GM12878 (cell line): ENCODE data around the gene NAP1L1. TPM values are rescaled to one million over a fixed set of nuclear protein-coding genes. Genes with fewer than 3 reads are reported as not detected.
A peak's percentile ranks its signal among the peaks of the same experiment; 100 is the strongest.

Experiments used
- ATAC-seq: fragments of 200-7000 bp; cut with Tn5 transposase; 3 replicates; pipeline ENCODE4 v1.9.1; 2020; ENCODE audit warnings: mild to moderate bottlenecking, moderate library complexity
- BruUV-seq: library from RNA; stranded (reverse); fragments of 400-500 nt; replicated peaks from 2 replicates; lab custom pipeline; 2021; lab: Mats Ljungman, UMichigan
- CTCF ChIA-PET: fragments of 300-600 bp; sonication (Branson Sonifier 250); formaldehyde crosslinking; extraction: SDS; loops from one replicate; lab custom pipeline; 2021; ENCODE audit warnings: inconsistent platforms; lab: Yijun Ruan, JAX
- POLR2A ChIA-PET: fragments of 350-600 bp; formaldehyde crosslinking; extraction: SDS; loops from one replicate; lab custom pipeline; 2021; ENCODE audit warnings: inconsistent platforms; lab: Charles Lee
- RAD21 ChIA-PET: fragments of 300-600 bp; sonication (Branson Sonifier 250); formaldehyde crosslinking; loops from one replicate; lab custom pipeline; 2023; ENCODE audit warnings: antibody characterized with exemption; ENCODE audit not compliant: unreplicated experiment; lab: Charles Lee
- SMC1A ChIA-PET: fragments of 300-600 bp; sonication (Branson Sonifier 250); formaldehyde crosslinking; loops from one replicate; lab custom pipeline; 2023; ENCODE audit not compliant: unreplicated experiment, uncharacterized antibody; lab: Charles Lee
- DNase-seq: peaks from one replicate; pipeline ENCODE4 v3.0.0-alpha.2; 2011; ENCODE audit warnings: low read depth, low spot score
- FAIRE-seq: peaks from 3 replicates; lab custom pipeline; 2011; peaks lifted over from hg19 to GRCh38; lab: Jason Lieb, UNC
- H2AFZ ChIP-seq: 2 replicates; pipeline ENCODE4 v1.6.0; 2011; ENCODE audit warnings: low read depth, low read length, control low read depth; ENCODE audit not compliant: control insufficient read depth
- H3K27ac ChIP-seq: 2 replicates; pipeline ENCODE4 v1.5.1; 2011; ENCODE audit warnings: control low read depth; ENCODE audit not compliant: control insufficient read depth, insufficient read depth
- H3K27me3 ChIP-seq, 2 experiments: replicated peaks in 1 of 2; 2 replicates each; pipeline versions ENCODE4 v1.6.0 to v1.6.1; 2011; ENCODE audit warnings: low read length in 1 of 2; ENCODE audit not compliant: control insufficient read depth in 2 of 2, insufficient read depth in 2 of 2
- H3K36me3 ChIP-seq, 2 experiments: 2 replicates each; pipeline ENCODE4 v1.5.1; 2011; ENCODE audit warnings: low read length in 1 of 2; ENCODE audit not compliant: control insufficient read depth in 2 of 2, insufficient read depth in 2 of 2
- H3K4me1 ChIP-seq: 2 replicates; pipeline ENCODE4 v1.6.1; 2011; ENCODE audit warnings: mild to moderate bottlenecking, low read length, moderate library complexity, mixed read lengths; ENCODE audit not compliant: control insufficient read depth, insufficient read depth
- H3K4me2 ChIP-seq: 2 replicates; pipeline ENCODE4 v1.6.0; 2011; ENCODE audit warnings: control low read depth; ENCODE audit not compliant: control insufficient read depth, insufficient read depth
- H3K4me3 ChIP-seq: fragments of 200-600 bp; sonication (generic); 2 replicates; pipeline ENCODE4 v1.5.1; 2016
- H3K79me2 ChIP-seq: 2 replicates; pipeline ENCODE4 v1.6.0; 2011; ENCODE audit warnings: low read length; ENCODE audit not compliant: control insufficient read depth, insufficient read depth
- H3K9ac ChIP-seq: 2 replicates; pipeline ENCODE4 v1.8.0; 2011; ENCODE audit warnings: low read length, control low read depth, mixed read lengths; ENCODE audit not compliant: control insufficient read depth, insufficient read depth
- H3K9me3 ChIP-seq: replicated peaks from 3 replicates; pipeline ENCODE4 v1.5.1; 2011; ENCODE audit warnings: mild to moderate bottlenecking, low read length; ENCODE audit not compliant: control insufficient read depth, insufficient read depth
- H4K20me1 ChIP-seq: 2 replicates; pipeline ENCODE4 v1.6.0; 2011; ENCODE audit not compliant: control insufficient read depth, insufficient read depth
- CBX5 ChIP-seq: sonication (generic); IDR thresholded peaks from 2 replicates; pipeline ENCODE4 v1.6.1; 2016; ENCODE audit warnings: low read depth, moderate library complexity, mild to moderate bottlenecking, inconsistent platforms
- CHD4 ChIP-seq: fragments of 200-600 bp; sonication (generic); IDR thresholded peaks from 2 replicates; pipeline ENCODE4 v1.6.1; 2016; ENCODE audit warnings: mild to moderate bottlenecking
- ESRRA ChIP-seq: IDR thresholded peaks from 2 replicates; pipeline ENCODE4 v1.6.1; 2012; ENCODE audit warnings: mild to moderate bottlenecking, low read length, improper control_type of control experiment
- JUNB ChIP-seq: IDR thresholded peaks from 2 replicates; pipeline ENCODE4 v1.6.1; 2016; ENCODE audit warnings: antibody characterized with exemption, mild to moderate bottlenecking
- NFIC ChIP-seq: IDR thresholded peaks from 2 replicates; pipeline ENCODE4 v1.6.1; 2012; ENCODE audit warnings: low read depth, mild to moderate bottlenecking, inconsistent platforms, low read length, moderate library complexity
- NFXL1 ChIP-seq: fragments of 450-650 bp; IDR thresholded peaks from 2 replicates; pipeline ENCODE4 v1.6.1; 2017; ENCODE audit warnings: antibody characterized with exemption, mild to moderate bottlenecking, borderline replicate concordance
- RCOR1 ChIP-seq: conservative IDR thresholded peaks from 2 replicates; pipeline ENCODE4 v1.6.1; 2012; ENCODE audit warnings: low read depth, low read length, improper control_type of control experiment
- SREBF1 ChIP-seq: IDR thresholded peaks from 2 replicates; pipeline ENCODE4 v1.6.1; 2012; ENCODE audit warnings: mild to moderate bottlenecking, low read length
- TAF1 ChIP-seq: IDR thresholded peaks from 2 replicates; pipeline ENCODE4 v1.6.1; 2011; ENCODE audit warnings: mild to moderate bottlenecking, low read depth, low read length, borderline replicate concordance
- ZZZ3 ChIP-seq: IDR thresholded peaks from 2 replicates; pipeline ENCODE4 v1.6.1; 2011; ENCODE audit warnings: low read depth; ENCODE audit not compliant: control insufficient read depth, insufficient read length
- WGBS: methylation state at CpG from one replicate; pipeline ENCODE4 v1.1.6; 2016; ENCODE audit warnings: low lambda C conversion rate; ENCODE audit not compliant: insufficient replicate concordance, insufficient coverage; ENCODE audit errors: missing lambda C conversion rate; 5-methylcytosine and 5-hydroxymethylcytosine counted together
- in situ Hi-C: fragments of 300-500 bp; cut with MboI; formaldehyde crosslinking; loops from 9 replicates; pipeline ENCODE4 v1.14.3; 2018; ENCODE audit warnings: mixed read lengths
- intact Hi-C: fragments of 100-400 bp; cut with micrococcal nuclease; formaldehyde crosslinking; loops from one replicate; pipeline ENCODE4 v1.14.2; 2022; ENCODE audit not compliant: unreplicated experiment
- polyA plus RNA-seq, 11 experiments: library from polyadenylated mRNA; depleted of rRNA in 4 of 11; unstranded in 6 of 11; stranded (reverse) in 5 of 11; fragments of >200 nt; fragmentation: Nextera tagmentation in 4 of 11; fragmentation: Illumina TruSeq in 1 of 11; extraction: Ambion mirVana in 4 of 11; extraction: Trizol in 1 of 11; gene quantifications; 1 replicate in 1 of 11; 2 replicates in 10 of 11; pipeline versions ENCODE4 v1.2.1 to v1.2.3, GENCODE V29; 2011 to 2016; ENCODE audit warnings: inconsistent platforms in 2 of 11, missing spikeins in 2 of 11, low read depth in 1 of 11
- total RNA-seq, 4 experiments: library from RNA; depleted of rRNA in 3 of 4; stranded (reverse); fragments of >200 nt in 3 of 4; fragmentation: Illumina TruSeq in 1 of 4; extraction: Trizol in 1 of 4; gene quantifications; 2 replicates each; pipeline versions ENCODE4 v1.2.1 to v1.2.3, GENCODE V29; 2013 to 2021

NAP1L1 gene
- total and polyA plus RNA-seq, 10 of the 15 experiments (the other 5 are each of a cell fraction or from before 2014, with no cell fraction given), result 256 to 1,036 (median 536) TPM

- in situ Hi-C loops (loop anchor here (5.0 kb wide), 1 partner anchor 485 kb away; the partner anchor contains the start of gene OSBPL8), intact Hi-C loops (no loop called here)
- no TSS peak for BruUV-seq
- no peak overlapping the region for H3K27ac ChIP-seq
- H3K9ac ChIP-seq, result no peak overlapping the region
- no peak for FAIRE-seq
- no peak for ATAC-seq
- ChIA-PET CTCF (interaction anchor here (0.6 to 1.4 kb wide), 4 partner anchors 8 to 275 kb away, joined by 3 read pairs; no protein-coding TSS in a partner anchor), RAD21 (interaction anchor here (2.2 kb wide), 1 partner anchor 9 kb away, joined by 5 read pairs; no protein-coding TSS in a partner anchor), POLR2A (interaction anchor here (0.6 to 0.7 kb wide), 2 partner anchors 152 to 327 kb away, joined by 3 to 4 read pairs; no protein-coding TSS in a partner anchor), SMC1A (interaction anchor here (0.6 to 1.6 kb wide), 3 partner anchors 8 to 273 kb away, joined by 3 to 6 read pairs (median 3); no protein-coding TSS in a partner anchor)
- no peak overlapping the region for H2AFZ ChIP-seq
- peaks cover 97% of the 10 kb centered on the region for H3K79me2 ChIP-seq
- WGBS, result 92% methylated on average over 3 of the region's 3 CpGs
- no peak overlapping the region for H3K4me3 ChIP-seq
- peaks cover 4% of the 10 kb centered on the region; the same call in 1 of the 2 replicates for H3K4me1 ChIP-seq
- peaks cover 0 to 9% of the 10 kb centered on the region in 2 experiments for H3K36me3 ChIP-seq
- H4K20me1 ChIP-seq, result no peaks in the 10 kb centered on the region; the same call in 1 of the 2 replicates
- TF ChIP-seq ZZZ3, result no peak
- peak; percentile 61; the same call in 1 of the 2 replicates for TF ChIP-seq CBX5
- no peaks in the 10 kb centered on the region for H3K27me3 ChIP-seq
- H3K9me3 ChIP-seq, result no peaks in the 10 kb centered on the region; the same call in 1 of the 3 replicates
- no peak overlapping the region for H3K4me2 ChIP-seq
- no peak for DNase-seq
Observed at GRCh38 chr12:76072568-76072967, 11.9 kb downstream of the NAP1L1 start.

DNA sequence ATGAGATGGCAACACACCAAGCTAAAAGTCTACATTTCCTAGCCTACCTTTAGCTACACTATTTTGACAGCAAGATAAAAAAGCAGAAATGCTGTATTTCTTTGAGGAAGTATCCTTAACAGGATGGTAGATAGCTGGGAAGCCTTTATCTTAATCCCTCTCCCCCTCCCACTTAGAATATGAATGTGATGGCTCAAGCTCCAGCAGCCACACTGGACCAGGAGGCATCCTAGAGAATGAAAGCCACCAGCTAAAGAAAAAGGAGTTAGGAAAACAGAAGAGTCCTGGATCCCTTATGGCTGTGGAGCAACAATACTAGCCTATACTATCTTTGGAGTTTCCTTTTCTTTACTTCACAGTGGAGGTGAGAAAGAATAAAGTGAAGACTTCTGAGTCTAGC is 15.1 kb downstream of the NAP1L1 start:
- Histone ChIP-seq H4K20me1 (no peaks in the 10 kb centered on the region; the same call in 1 of the 2 replicates), H3K4me1 (no peaks in the 10 kb centered on the region; the same call in 1 of the 2 replicates), H3K9me3 (peaks cover 10% of the 10 kb centered on the region), H3K27me3 (no peaks in the 10 kb centered on the region), H3K27ac (no peak overlapping the region), H3K36me3 (peaks cover 0 to 26% of the 10 kb centered on the region in 2 experiments), H2AFZ (no peak overlapping the region), H3K79me2 (peaks cover 88% of the 10 kb centered on the region), H3K9ac (no peak overlapping the region), H3K4me2 (no peak overlapping the region), H3K4me3 (no peak overlapping the region)
- DNase-seq, result no peak
- ChIA-PET POLR2A (interaction anchor here (1.8 kb wide), 1 partner anchor 14 kb away, joined by 7 read pairs; no protein-coding TSS in a partner anchor), SMC1A (interaction anchor here (0.9 to 4.2 kb wide), 10 partner anchors 8 to 589 kb away, joined by 3 to 29 read pairs (median 3); partner anchors contain the start of gene GLIPR1), CTCF (interaction anchor here (0.8 to 1.9 kb wide), 3 partner anchors 21 to 586 kb away, joined by 3 to 5 read pairs (median 4); no protein-coding TSS in a partner anchor), RAD21 (interaction anchor here (0.6 to 1.2 kb wide), 4 partner anchors 14 to 517 kb away, joined by 3 read pairs; partner anchors contain the start of gene BBS10)
- intact Hi-C loops, result no loop called here
- no peak for TF ChIP-seq NFIC
- no peak for TF ChIP-seq SREBF1
- TF ChIP-seq JUNB, result no peak
- no peak for TF ChIP-seq TAF1
- TF ChIP-seq RCOR1, result no peak
- TF ChIP-seq NFXL1, result no peak
- TF ChIP-seq ESRRA, result no peak
- no peak for TF ChIP-seq CHD4
- FAIRE-seq, result no peak
- in situ Hi-C loops, result no loop called here
- ATAC-seq, result no peak; the same call in 1 of the 3 replicates
- no TSS peak for BruUV-seq
